ENCODE data around the gene KIAA0513.

Gene KIAA0513

DNA sequence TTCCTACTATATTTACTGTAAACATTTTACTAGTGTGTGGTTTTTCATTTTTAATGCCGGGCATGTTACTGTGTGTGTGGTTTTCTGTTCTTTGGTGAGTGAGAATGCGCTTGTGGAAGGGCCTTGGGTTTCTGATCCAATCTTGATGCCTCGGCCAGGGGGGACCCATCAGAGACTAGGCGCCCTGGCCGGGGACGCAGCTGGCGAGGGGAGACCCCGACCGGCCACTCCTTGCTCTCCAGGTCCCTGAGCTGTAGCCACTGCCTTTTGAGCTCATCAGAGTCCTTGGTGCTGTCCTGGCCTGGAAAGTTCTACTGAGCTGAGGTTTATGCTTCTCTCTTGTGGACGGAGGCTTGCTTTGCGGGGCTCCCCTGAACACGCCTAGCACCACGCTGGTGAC lies 37.5 kb downstream of the KIAA0513 start:
- no peak overlapping the region for H3K4me3 ChIP-seq (ENCODE audit: low read length)
- no peaks in the 10 kb centered on the region for H3K9me3 ChIP-seq (ENCODE audit: insufficient read depth, low read depth, low read length)
- no peak overlapping the region for H3K9ac ChIP-seq (ENCODE audit: low read depth, low read length)
- no peak overlapping the region for H3K27ac ChIP-seq (ENCODE audit: low read depth, low read length)
- WGBS, result 95% methylated on average over 13 of the region's 13 CpGs
- no peaks in the 10 kb centered on the region for H3K27me3 ChIP-seq (ENCODE audit: insufficient read depth, low read length)
- peaks cover 14% of the 10 kb centered on the region for H3K4me1 ChIP-seq (ENCODE audit: insufficient read depth, low read length)
- H3K36me3 ChIP-seq (ENCODE audit: insufficient read depth, low read length), result no peaks in the 10 kb centered on the region

DNA sequence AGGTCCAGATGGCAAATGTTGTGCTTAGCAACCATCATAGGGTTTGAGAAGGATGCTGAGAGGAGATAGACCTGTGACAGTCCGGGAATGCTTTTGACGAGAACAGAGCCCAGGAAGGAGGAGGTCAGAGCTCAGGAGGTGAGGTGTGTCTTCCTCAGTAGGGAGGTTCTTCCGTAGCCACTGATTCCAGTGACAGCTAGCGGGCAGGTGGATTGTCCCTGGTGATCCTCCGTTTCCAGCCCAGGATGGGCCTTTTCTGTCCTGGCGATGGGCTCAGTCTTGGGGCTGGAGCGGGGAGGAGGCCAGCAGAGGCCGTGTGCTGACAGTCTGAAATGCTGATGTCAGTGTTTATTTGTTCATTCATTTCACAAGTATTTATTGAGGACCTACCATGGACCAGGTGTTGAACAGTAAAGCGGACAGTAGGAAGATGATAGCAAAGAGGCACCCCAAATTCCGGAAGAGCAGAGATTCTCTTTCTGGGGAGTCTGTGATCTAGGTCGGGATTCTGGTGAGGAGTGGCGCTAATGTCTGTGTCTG lies 38.8 kb downstream of the KIAA0513 start:
- Histone ChIP-seq H3K9ac (ENCODE audit: low read depth, low read length) (no peak overlapping the region), H3K27ac (ENCODE audit: low read depth, low read length) (no peak overlapping the region), H3K4me1 (ENCODE audit: insufficient read depth, low read length) (peaks cover 14% of the 10 kb centered on the region), H3K4me3 (ENCODE audit: low read length) (no peak overlapping the region), H3K27me3 (ENCODE audit: insufficient read depth, low read length) (no peaks in the 10 kb centered on the region), H3K9me3 (ENCODE audit: insufficient read depth, low read depth, low read length) (no peaks in the 10 kb centered on the region), H3K36me3 (ENCODE audit: insufficient read depth, low read length) (no peaks in the 10 kb centered on the region)
- 94% methylated on average over 12 of the region's 12 CpGs for WGBS

DNA sequence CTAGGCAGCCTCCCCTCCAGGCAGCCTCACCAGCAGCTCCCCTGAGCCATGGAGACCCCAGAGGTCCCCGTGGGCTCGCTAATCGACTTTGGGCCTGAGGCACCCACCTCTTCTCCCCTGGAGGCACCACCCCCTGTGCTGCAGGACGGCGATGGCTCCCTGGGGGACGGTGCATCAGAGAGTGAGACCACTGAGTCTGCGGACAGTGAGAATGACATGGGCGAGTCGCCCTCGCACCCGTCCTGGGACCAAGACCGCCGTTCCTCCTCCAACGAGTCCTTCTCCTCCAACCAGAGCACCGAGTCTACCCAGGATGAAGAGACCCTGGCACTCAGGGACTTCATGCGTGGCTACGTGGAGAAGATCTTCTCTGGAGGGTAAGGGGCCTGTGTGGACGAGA lies 39.4 kb downstream of the KIAA0513 start:
- Histone ChIP-seq H3K27me3 (ENCODE audit: insufficient read depth, low read length) (no peaks in the 10 kb centered on the region), H3K9ac (ENCODE audit: low read depth, low read length) (no peak overlapping the region), H3K36me3 (ENCODE audit: insufficient read depth, low read length) (no peaks in the 10 kb centered on the region), H3K4me1 (ENCODE audit: insufficient read depth, low read length) (peaks cover 11% of the 10 kb centered on the region), H3K27ac (ENCODE audit: low read depth, low read length) (no peak overlapping the region), H3K4me3 (ENCODE audit: low read length) (no peak overlapping the region), H3K9me3 (ENCODE audit: insufficient read depth, low read depth, low read length) (no peaks in the 10 kb centered on the region)
- WGBS, result 95% methylated on average over 18 of the region's 18 CpGs

DNA sequence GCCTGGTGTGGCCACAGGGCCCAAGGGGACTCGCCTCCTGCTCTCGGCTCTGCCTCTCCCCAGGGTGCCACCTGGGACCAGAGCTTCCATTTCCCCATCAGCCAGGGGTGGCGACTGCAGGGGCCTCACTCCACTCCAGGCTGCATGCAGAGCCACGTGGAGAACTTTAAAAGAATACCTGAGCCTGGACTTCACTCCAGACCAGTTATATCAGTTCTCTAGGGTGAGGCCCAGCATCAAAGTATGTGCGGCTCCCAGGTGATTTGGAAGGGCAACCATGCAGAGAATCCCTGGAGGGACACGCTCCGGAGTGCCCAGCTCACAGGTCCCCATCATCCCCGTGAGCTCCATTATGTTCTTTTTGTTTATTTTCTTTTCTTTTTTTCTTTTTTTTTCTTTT lies 39.8 kb downstream of the KIAA0513 start:
- Histone ChIP-seq H3K4me3 (ENCODE audit: low read length) (no peak overlapping the region), H3K9me3 (ENCODE audit: insufficient read depth, low read depth, low read length) (no peaks in the 10 kb centered on the region), H3K27ac (ENCODE audit: low read depth, low read length) (no peak overlapping the region), H3K9ac (ENCODE audit: low read depth, low read length) (no peak overlapping the region), H3K27me3 (ENCODE audit: insufficient read depth, low read length) (no peaks in the 10 kb centered on the region), H3K36me3 (ENCODE audit: insufficient read depth, low read length) (no peaks in the 10 kb centered on the region), H3K4me1 (ENCODE audit: insufficient read depth, low read length) (peaks cover 7% of the 10 kb centered on the region)
- 89% methylated on average over 8 of the region's 8 CpGs for WGBS

DNA sequence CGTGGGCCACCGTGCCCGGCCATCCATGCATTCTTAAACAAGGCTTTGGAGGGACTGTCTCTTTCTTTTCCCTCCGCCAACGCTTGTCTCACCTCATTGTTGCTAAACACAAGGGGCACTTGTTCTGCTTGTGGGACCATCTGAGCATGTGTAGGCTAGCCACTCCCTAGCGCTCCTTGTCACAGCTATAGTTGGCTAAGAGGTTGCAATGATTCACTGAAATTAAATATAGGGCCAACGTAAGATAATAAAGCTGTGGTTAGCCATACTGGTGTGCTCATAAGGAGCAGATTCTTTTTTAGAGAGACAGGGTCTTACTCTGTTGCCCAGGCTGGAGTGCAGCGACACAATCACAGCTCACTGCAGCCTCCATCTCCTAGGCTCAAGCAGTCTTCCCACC lies 41.2 kb downstream of the KIAA0513 start:
- Histone ChIP-seq H3K4me1 (ENCODE audit: insufficient read depth, low read length) (no peaks in the 10 kb centered on the region), H3K9ac (ENCODE audit: low read depth, low read length) (no peak overlapping the region), H3K36me3 (ENCODE audit: insufficient read depth, low read length) (no peaks in the 10 kb centered on the region), H3K4me3 (ENCODE audit: low read length) (no peak overlapping the region), H3K27ac (ENCODE audit: low read depth, low read length) (no peak overlapping the region), H3K9me3 (ENCODE audit: insufficient read depth, low read depth, low read length) (no peaks in the 10 kb centered on the region), H3K27me3 (ENCODE audit: insufficient read depth, low read length) (no peaks in the 10 kb centered on the region)
- WGBS, result 95% methylated on average over 8 of the region's 8 CpGs

DNA sequence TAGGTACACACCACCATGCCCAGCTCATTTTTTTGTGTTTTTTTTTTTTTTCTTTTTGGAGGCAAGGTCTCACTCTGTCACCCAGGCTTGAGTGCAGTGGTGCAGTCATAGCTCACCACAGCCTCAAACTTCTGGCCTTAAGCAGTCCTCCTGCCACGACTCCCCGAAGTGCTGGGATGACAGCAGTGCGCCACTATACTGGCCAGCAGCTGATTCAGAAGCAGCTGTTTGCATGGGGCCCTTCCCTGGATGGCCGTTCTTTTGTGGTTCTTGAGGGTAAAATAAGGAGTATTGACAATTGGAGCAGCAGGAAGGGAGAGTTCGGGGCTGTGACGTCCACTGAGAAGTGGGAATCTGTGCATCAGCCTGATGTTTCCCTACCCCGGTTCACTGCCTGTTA lies 41.6 kb downstream of the KIAA0513 start:
- Histone ChIP-seq H3K9ac (ENCODE audit: low read depth, low read length) (no peak overlapping the region), H3K27ac (ENCODE audit: low read depth, low read length) (no peak overlapping the region), H3K4me1 (ENCODE audit: insufficient read depth, low read length) (no peaks in the 10 kb centered on the region), H3K9me3 (ENCODE audit: insufficient read depth, low read depth, low read length) (no peaks in the 10 kb centered on the region), H3K4me3 (ENCODE audit: low read length) (no peak overlapping the region), H3K36me3 (ENCODE audit: insufficient read depth, low read length) (no peaks in the 10 kb centered on the region), H3K27me3 (ENCODE audit: insufficient read depth, low read length) (no peaks in the 10 kb centered on the region)
- WGBS, result 95% methylated on average over 7 of the region's 7 CpGs

DNA sequence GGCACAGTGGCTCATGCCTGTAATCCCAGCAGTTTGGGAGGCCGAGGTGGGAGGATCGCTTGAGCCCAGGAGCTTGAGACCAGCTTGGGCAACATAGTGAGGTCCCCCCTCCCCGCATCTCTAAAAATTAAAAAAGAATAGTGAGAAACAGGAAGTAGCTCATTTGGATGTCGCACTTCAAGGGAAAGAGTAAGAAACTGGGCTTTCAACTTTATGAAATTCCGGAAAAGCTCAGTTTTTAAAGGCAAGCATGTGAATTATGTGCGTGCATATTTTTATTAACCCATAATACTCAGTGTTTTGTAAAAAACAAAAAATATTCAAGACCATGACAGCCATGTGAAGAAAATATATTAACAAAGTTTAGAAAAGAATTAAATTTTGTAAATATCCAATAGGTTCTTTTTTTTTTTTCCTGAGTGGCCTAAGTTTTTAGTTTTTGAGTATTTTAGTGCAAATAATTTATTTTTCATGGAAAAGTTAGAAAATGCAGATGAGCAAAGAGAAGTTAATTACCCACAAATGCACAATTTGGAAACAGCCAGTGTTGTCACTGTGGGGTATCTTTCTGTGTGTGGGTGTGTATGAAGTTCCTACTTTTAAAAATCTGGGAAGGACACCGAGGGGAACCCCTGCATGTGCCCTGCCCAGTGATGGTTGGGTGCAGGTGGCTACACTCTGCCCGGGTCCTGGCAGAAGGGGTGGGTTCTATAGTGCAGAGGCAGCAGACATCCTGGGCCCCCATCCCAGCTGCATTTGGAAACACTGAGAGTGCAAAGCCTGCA lies 44.7 kb downstream of the KIAA0513 start:
- no peak overlapping the region for H3K4me3 ChIP-seq (ENCODE audit: low read length)
- peaks cover 11% of the 10 kb centered on the region for H3K27me3 ChIP-seq (ENCODE audit: insufficient read depth, low read length)
- no peak overlapping the region for H3K9ac ChIP-seq (ENCODE audit: low read depth, low read length)
- WGBS, result 94% methylated on average over 7 of the region's 8 CpGs
- H3K36me3 ChIP-seq (ENCODE audit: insufficient read depth, low read length), result no peaks in the 10 kb centered on the region
- peaks cover 9% of the 10 kb centered on the region for H3K4me1 ChIP-seq (ENCODE audit: insufficient read depth, low read length)
- H3K9me3 ChIP-seq (ENCODE audit: insufficient read depth, low read depth, low read length), result no peaks in the 10 kb centered on the region
- no peak overlapping the region for H3K27ac ChIP-seq (ENCODE audit: low read depth, low read length)

DNA sequence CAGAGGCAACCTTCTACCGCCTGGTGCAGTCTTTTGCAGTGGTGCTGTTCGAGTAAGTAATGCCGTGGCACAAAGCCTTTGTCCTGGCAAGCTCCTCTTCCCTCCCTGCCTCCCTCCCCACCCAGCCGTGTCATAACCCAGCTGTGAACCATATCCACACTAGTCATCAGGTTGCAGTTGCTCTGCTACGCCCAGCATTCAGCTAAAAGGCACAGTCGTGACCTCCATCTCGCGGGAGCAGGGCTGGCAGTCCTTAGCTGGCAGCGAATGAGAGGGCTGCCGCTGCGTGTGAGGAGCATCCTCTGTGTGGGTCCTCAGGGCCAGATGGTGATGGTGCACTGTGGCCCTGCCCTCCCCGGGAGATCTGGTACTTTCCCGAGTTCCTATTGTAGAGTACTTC lies 45.4 kb downstream of the KIAA0513 start:
- H3K4me1 ChIP-seq (ENCODE audit: insufficient read depth, low read length), result peaks cover 9% of the 10 kb centered on the region
- 93% methylated on average over 11 of the region's 13 CpGs for WGBS
- no peak overlapping the region for H3K9ac ChIP-seq (ENCODE audit: low read depth, low read length)
- H3K9me3 ChIP-seq (ENCODE audit: insufficient read depth, low read depth, low read length), result no peaks in the 10 kb centered on the region
- H3K27ac ChIP-seq (ENCODE audit: low read depth, low read length), result no peak overlapping the region
- no peak overlapping the region for H3K4me3 ChIP-seq (ENCODE audit: low read length)
- H3K36me3 ChIP-seq (ENCODE audit: insufficient read depth, low read length), result no peaks in the 10 kb centered on the region
- peaks cover 11% of the 10 kb centered on the region for H3K27me3 ChIP-seq (ENCODE audit: insufficient read depth, low read length)

DNA sequence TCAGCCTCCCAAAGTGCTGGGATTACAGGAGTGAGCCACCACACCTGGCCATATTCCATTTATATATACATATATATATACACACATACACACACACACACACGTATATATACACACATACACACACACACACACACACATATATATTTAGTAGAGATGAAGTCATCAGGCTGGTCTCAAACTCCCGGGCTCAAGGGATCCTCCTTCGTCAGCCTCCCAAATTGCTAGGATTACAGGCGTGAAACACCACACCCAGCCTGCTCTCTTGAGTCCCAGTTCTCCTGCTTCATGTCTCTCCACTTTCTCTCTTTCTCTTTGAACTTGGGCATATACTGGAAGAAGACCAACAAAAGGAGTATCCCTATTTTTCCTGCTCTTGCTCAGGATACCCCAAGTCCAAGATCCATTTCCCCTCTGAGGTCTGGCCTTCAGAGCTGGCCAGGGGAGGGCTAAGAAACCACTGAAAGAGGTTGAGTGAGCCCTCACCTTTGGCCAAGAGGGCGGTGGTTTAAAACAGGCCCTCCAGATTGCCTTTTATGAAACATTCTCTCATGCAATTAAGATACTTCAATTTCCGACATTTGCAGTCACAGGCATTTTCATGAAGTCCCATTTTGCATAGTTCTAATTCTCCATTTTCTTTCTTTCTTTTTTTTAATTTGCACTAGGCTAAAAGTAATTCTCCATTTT lies 46.8 kb downstream of the KIAA0513 start:
- H3K4me1 ChIP-seq (ENCODE audit: insufficient read depth, low read length), result peaks cover 9% of the 10 kb centered on the region
- H3K27me3 ChIP-seq (ENCODE audit: insufficient read depth, low read length), result peaks cover 19% of the 10 kb centered on the region
- H3K36me3 ChIP-seq (ENCODE audit: insufficient read depth, low read length), result no peaks in the 10 kb centered on the region
- no peak overlapping the region for H3K4me3 ChIP-seq (ENCODE audit: low read length)
- H3K9ac ChIP-seq (ENCODE audit: low read depth, low read length), result no peak overlapping the region
- H3K9me3 ChIP-seq (ENCODE audit: insufficient read depth, low read depth, low read length), result no peaks in the 10 kb centered on the region
- WGBS, result 94% methylated on average over 6 of the region's 6 CpGs
- H3K27ac ChIP-seq (ENCODE audit: low read depth, low read length), result no peak overlapping the region

DNA sequence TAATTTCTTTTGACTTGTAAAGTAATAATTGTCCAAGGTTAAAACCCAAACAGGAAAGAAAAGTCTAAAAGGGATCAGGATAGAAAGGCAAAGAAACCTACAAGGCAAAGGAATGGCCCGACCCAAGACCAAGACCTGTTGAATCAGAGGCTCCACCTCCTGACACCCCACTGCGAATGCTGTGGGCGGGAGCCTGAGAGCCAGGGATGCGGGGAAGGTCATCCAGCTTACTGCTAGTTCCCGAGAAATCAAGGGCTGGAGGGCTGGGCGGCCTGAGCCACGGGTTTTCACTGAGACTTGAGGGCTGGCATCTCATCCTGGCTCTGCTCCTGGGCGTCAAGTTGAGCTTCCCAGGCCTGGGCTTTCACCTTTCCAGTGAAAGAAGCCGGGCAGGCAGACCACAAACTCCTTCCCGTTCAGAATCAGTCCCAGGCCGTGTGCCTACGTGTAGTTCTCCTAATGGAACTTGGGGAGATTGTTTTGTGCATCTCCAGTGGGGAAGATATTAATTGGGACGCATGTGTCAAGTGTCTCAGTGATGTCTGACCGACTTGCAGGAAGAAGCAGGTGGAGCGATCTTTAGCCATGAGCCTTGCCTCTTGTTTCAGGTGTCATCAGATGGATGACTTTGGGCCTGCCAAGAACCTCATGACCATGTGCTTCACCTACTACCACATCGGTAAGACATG lies 47.8 kb downstream of the KIAA0513 start:
- 55% methylated on average over 16 of the region's 16 CpGs for WGBS
- Histone ChIP-seq H3K36me3 (ENCODE audit: insufficient read depth, low read length) (no peaks in the 10 kb centered on the region), H3K4me1 (ENCODE audit: insufficient read depth, low read length) (peaks cover 9% of the 10 kb centered on the region), H3K27me3 (ENCODE audit: insufficient read depth, low read length) (peaks cover 23% of the 10 kb centered on the region), H3K4me3 (ENCODE audit: low read length) (no peak overlapping the region), H3K9me3 (ENCODE audit: insufficient read depth, low read depth, low read length) (no peaks in the 10 kb centered on the region), H3K27ac (ENCODE audit: low read depth, low read length) (no peak overlapping the region), H3K9ac (ENCODE audit: low read depth, low read length) (no peak overlapping the region)

DNA sequence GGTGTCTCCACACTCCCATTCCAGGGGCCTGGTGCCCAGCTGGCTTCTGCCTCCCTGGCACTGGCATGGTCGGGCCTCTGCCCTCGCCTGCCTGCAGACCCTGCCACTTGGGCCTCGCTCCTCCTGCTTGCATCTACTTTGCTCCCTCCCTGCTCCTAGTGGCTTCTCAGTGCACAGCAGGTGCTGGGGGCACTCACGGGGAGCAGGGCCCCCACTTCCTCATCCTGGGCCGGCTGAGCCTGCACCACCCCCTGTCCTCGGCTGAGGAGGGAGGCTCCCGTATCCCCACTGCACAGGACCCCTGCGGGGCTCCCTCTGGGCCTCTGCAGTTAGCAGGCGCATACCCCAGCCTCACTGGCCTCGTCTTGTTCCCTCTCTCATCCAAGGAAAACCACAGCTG lies 49.4 kb downstream of the KIAA0513 start:
- Histone ChIP-seq H3K27ac (ENCODE audit: low read depth, low read length) (no peak overlapping the region), H3K36me3 (ENCODE audit: insufficient read depth, low read length) (no peaks in the 10 kb centered on the region), H3K27me3 (ENCODE audit: insufficient read depth, low read length) (peaks cover 37% of the 10 kb centered on the region), H3K9me3 (ENCODE audit: insufficient read depth, low read depth, low read length) (no peaks in the 10 kb centered on the region), H3K4me1 (ENCODE audit: insufficient read depth, low read length) (peaks cover 23% of the 10 kb centered on the region), H3K9ac (ENCODE audit: low read depth, low read length) (no peak overlapping the region), H3K4me3 (ENCODE audit: low read length) (no peak overlapping the region)
- WGBS, result 76% methylated on average over 10 of the region's 10 CpGs
